HG03342 (cell line): ENCODE results near the gene SULT1A1.
"Not testable (repeated sequence)": the region's sequence is repeated elsewhere in the genome, so short reads cannot be mapped to it uniquely, and the experiment has no call there.

Source experiments
- ATAC-seq: cut with Tn5 transposase; IDR thresholded peaks from one replicate; pipeline ENCODE4 v1.9.1; 2021; ENCODE audit warnings: mild to moderate bottlenecking, moderate library complexity; ENCODE audit not compliant: unreplicated experiment

The SULT1A1 gene

GRCh38 chr16:28608867-28609596 lies 812 bp downstream of the SULT1A1 start:
- ATAC-seq, result not testable (repeated sequence)

DNA sequence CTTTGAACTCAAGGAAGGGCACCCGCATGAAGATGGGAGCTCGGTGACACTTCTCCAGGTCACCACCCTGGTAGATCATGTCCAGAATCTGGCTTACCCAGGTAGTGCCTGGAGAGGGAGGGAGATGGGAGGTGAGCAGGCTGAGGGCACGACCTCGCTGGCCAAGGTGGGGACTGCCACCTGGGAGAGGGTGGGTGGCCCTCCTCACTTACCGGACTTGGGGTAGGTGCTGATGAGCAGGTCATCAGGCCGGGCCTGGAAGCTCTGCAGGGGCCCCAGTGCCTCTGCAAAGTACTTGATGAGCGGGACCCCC lies 1.4 kb downstream of the SULT1A1 start:
- ATAC-seq, result not testable (repeated sequence)

GRCh38 chr16:28607681-28608495 lies 2.0 kb downstream of the SULT1A1 start:
- ATAC-seq, result not testable (repeated sequence)

- no peak for ATAC-seq
Observed at GRCh38 chr16:28607116-28607623, 2.7 kb downstream of the SULT1A1 start.

GRCh38 chr16:28606291-28607115 lies 3.3 kb downstream of the SULT1A1 start:
- ATAC-seq, result no peak

GRCh38 chr16:28604186-28604565 lies 5.7 kb downstream of the SULT1A1 start:
- no peak for ATAC-seq

GRCh38 chr16:28603381-28604185 lies 6.3 kb downstream of the SULT1A1 start:
- ATAC-seq, result no peak

- ATAC-seq, result no peak
Observed at GRCh38 chr16:28602529-28602928, 7.3 kb downstream of the SULT1A1 start.

- not testable (repeated sequence) for ATAC-seq
Observed at GRCh38 chr16:28602062-28602461, 7.8 kb downstream of the SULT1A1 start.

DNA sequence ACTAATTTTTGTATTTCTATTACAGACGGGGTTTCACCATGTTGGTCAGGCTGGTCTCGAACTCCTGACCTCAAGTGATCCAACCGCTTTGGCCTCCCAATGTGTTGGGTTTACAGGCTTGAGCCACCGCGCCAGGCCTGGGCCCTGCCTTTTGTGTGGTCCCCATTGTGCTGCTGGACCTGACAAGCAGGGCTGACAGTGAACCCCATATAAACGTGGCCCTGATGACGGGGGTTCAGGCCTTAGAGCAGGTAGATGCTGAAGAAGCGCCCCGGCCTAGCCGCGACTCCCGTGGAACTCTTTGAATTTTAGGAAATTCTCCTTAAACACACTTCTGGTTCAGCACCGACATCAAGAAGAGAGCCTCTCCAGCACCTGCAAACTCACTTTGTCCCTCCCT lies 8.3 kb downstream of the SULT1A1 start:
- ATAC-seq, result not testable (repeated sequence)

GRCh38 chr16:28600965-28601364 lies 8.9 kb downstream of the SULT1A1 start:
- ATAC-seq, result not testable (repeated sequence)

DNA sequence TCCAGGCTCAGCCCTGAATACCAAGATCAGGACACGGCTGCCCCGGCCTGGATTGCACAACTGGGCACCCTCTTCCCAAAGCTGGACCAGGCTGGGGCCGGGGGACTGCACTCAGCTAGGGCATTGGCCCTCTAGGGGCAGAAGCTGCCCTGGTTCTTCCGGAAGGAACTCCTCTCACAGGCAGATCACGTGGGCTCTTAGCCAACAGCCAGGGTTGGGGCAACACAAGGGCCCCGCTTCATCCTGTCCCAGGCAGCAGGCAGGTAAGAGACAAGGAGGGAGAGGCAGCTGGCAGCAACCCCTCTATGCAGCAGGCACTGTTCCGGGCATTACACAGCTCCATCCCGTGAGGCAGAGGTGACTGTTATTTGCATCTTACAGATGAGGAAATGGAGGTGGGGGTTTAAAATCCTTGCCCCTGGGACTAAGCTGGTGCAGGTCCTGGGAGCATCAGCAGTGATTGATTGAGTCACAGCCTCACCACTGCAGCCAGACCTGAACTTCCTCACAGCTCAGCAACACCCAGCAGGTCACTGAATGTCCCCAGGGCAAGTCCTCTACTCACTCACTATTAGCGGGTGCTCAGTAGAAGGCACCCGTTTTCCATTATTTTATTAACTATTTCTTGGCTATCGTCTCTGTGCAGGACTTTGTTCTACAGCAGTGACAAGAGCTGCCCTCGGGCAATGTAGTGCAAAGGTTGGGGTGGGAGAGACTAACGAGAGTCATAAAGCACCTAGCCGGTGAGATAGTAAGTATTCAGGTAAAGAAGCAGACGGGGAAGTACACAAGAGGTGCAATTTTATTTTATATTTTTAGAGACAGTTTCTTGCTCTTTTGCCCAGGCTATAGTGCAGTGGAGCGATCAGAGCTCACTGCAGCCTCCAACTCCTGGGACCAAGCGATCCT lies 10.2 kb downstream of the SULT1A1 start:
- ATAC-seq, result not testable (repeated sequence)

GRCh38 chr16:28597692-28598261 lies 12.1 kb downstream of the SULT1A1 start:
- ATAC-seq, result no peak

DNA sequence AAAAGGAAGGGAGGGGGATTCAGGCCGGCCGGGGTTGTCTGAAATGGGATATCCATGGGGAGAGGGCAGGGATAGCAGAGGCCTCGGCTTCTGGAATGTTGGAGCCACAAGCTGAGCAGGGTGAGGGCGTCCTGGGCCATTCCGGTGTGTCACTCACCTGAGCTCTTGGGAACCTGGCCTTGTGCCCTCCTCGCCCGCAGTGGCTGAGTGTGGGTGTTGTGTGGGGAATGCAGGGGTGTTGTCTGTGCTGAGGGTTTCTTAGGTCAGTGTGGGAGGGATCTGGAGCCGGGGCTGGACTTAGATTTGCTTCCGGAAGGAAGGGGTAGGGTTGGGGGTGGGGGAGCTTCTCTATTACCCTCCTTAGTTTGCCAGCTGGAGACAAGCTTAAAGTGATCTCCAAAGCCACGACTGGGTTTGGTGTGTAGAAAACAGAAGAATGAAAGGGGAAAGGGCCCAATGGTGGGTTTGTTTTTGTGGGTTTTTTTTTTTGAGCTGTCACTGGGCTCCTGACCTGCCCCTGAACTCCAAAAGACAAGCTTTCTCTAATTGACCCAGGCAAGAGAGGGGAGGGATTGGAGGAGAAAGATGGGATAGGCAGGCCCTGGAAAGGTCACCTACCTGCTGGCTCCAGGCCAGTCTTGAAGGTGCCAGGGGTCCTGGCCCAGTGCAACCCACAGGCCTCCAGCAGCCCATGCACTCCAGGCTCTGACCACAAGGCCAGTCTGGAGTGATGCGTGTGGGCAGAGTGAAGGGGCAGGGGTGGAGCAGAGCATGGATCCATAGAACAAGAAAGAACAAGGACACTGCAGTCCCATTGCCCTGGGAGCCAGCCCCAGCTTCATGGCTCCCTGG lies 12.8 kb downstream of the SULT1A1 start, which contains the start of gene SULT1A2:
TSS of gene SULT1A2 (minus strand) at position 211 of the 852 bp plus-strand sequence. CDS start 1,120 bp downstream, outside the sequence.
- no peak for ATAC-seq

DNA sequence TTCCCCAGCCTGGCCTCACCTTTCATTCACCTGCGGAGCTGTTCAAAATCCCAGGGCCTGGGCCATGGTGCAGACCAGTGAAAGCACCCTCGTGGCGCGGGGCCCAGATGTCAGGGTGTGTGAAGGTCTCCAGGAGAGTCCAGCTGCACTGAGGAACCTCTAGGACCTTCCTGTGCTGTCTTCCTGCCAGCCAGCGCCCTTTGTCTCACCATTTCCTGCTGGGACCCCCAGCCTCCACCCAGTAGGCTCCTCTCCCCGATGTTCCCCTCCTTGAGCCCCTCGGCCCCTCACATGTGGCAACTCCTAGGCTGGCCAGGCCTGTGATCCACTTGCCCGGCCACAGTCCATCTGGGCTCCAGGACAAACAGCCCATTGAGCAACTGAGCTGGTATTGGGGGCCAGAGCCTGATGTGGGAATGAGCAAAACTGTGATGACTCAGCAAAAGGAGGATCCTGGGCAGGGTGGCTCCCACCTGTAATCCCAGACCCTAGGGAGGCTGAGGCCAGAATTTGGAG lies 13.7 kb downstream of the SULT1A1 start:
- no peak for ATAC-seq

DNA sequence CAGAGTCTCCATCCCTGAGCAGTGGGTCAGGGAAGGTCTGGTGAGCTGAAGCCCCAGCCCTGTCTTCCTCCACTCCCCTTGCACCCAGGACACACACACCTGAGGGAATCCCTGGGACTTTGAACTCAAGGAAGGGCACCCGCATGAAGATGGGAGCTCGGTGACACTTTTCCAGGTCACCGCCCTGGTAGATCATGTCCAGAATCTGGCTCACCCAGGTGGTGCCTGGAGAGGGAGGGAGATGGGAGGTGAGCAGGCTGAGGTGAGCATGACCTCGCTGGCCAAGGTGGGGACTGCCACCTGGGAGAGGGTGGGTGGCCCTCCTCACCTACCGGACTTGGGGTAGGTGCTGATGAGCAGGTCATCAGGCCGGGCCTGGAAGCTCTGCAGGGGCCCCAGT lies 14.4 kb downstream of the SULT1A1 start:
- not testable (repeated sequence) for ATAC-seq

- no peak for ATAC-seq
Observed at GRCh38 chr16:28592979-28593553, 16.8 kb downstream of the SULT1A1 start.
